Loucy (cell line): ENCODE results near the gene STARD8.
"Not testable (repeated sequence)": the region's sequence is repeated elsewhere in the genome, so short reads cannot be mapped to it uniquely, and the experiment has no call there.

Experiments used
- H2AFZ ChIP-seq: fragments of 200-600 bp; sonication (generic); 2 replicates; pipeline ENCODE4 v1.6.0; 2016; ENCODE audit warnings: antibody characterized with exemption, mild to moderate bottlenecking, low read length, moderate library complexity
- H3F3A ChIP-seq: fragments of 200-600 bp; 2 replicates; pipeline ENCODE4 v1.6.0; 2016; ENCODE audit warnings: antibody characterized with exemption, low read depth, mild to moderate bottlenecking
- H3K27me3 ChIP-seq: fragments of 200-600 bp; sonication (generic); 2 replicates; pipeline ENCODE4 v1.6.1; 2014; ENCODE audit warnings: low read length, mild to moderate bottlenecking; ENCODE audit not compliant: insufficient read depth, poor library complexity, severe bottlenecking
- H3K36me3 ChIP-seq: fragments of 200-600 bp; sonication (generic); 2 replicates; pipeline ENCODE4 v1.6.1; 2016; ENCODE audit warnings: low read length; ENCODE audit not compliant: insufficient read depth
- H3K4me1 ChIP-seq: fragments of 200-600 bp; sonication (generic); 2 replicates; pipeline ENCODE4 v1.5.1; 2014; ENCODE audit warnings: low read length, mild to moderate bottlenecking; ENCODE audit not compliant: insufficient read depth, poor library complexity, severe bottlenecking
- H3K4me2 ChIP-seq: fragments of 200-600 bp; sonication (generic); 2 replicates; pipeline ENCODE4 v1.6.0; 2014; ENCODE audit warnings: antibody characterized with exemption, low read length, low read depth, mild to moderate bottlenecking; ENCODE audit not compliant: poor library complexity, severe bottlenecking
- H3K4me3 ChIP-seq: fragments of 200-600 bp; sonication (generic); 2 replicates; pipeline ENCODE4 v1.5.1; 2014; ENCODE audit warnings: low read length, mild to moderate bottlenecking, mixed read lengths; ENCODE audit not compliant: poor library complexity, severe bottlenecking
- H3K79me2 ChIP-seq: fragments of 200-600 bp; sonication (generic); 2 replicates; pipeline ENCODE4 v1.6.1; 2014; ENCODE audit warnings: low read length; ENCODE audit not compliant: insufficient read depth
- H3K9ac ChIP-seq: fragments of 200-600 bp; sonication (generic); 2 replicates; pipeline ENCODE4 v1.6.0; 2014; ENCODE audit warnings: mild to moderate bottlenecking, low read depth, low read length, moderate library complexity; ENCODE audit not compliant: poor library complexity, severe bottlenecking
- H3K9me2 ChIP-seq: fragments of 200-600 bp; sonication (generic); replicated peaks from 2 replicates; pipeline ENCODE4 v1.6.1; 2016; ENCODE audit warnings: low read depth, low read length, mixed read lengths
- H3K9me3 ChIP-seq: fragments of 200-600 bp; sonication (generic); 2 replicates; pipeline ENCODE4 v1.6.1; 2014; ENCODE audit warnings: mild to moderate bottlenecking, antibody characterized with exemption, low read length, low read depth; ENCODE audit not compliant: insufficient read depth
- H4K20me1 ChIP-seq: fragments of 200-600 bp; sonication (generic); 2 replicates; pipeline ENCODE4 v1.6.0; 2014; ENCODE audit warnings: antibody characterized with exemption, low read length, mild to moderate bottlenecking; ENCODE audit not compliant: insufficient read depth, poor library complexity, severe bottlenecking
- EZH2phosphoT487 ChIP-seq: fragments of 200-600 bp; IDR thresholded peaks from 2 replicates; pipeline ENCODE4 v1.6.1; 2018; ENCODE audit warnings: antibody characterized with exemption, mild to moderate bottlenecking, moderate library complexity, borderline replicate concordance
- TF ChIP-seq, protein P1 (sequence below): fragments of 200-600 bp; sonication (generic); conservative IDR thresholded peaks from 2 replicates; pipeline ENCODE4 v1.5.1; 2014; ENCODE audit warnings: mild to moderate bottlenecking, antibody characterized with exemption, low read length

STARD8 gene

GRCh38 chrX:68599256-68600152 is 48.0 kb upstream of the STARD8 start:
- H3K79me2 ChIP-seq, result no peaks in the 10 kb centered on the region
- no peaks in the 10 kb centered on the region for H3K27me3 ChIP-seq
- no peaks in the 10 kb centered on the region for H3K4me1 ChIP-seq
- H2AFZ ChIP-seq, result no peak overlapping the region
- H3K9me2 ChIP-seq, result no peaks in the 10 kb centered on the region
- H3K4me3 ChIP-seq, result no peak overlapping the region
- H3F3A ChIP-seq, result no peaks in the 10 kb centered on the region
- H3K36me3 ChIP-seq, result no peaks in the 10 kb centered on the region
- H3K9me3 ChIP-seq, result no peaks in the 10 kb centered on the region
- no peaks in the 10 kb centered on the region for H4K20me1 ChIP-seq
- no peak overlapping the region for H3K4me2 ChIP-seq
- TF ChIP-seq, protein P1, sequence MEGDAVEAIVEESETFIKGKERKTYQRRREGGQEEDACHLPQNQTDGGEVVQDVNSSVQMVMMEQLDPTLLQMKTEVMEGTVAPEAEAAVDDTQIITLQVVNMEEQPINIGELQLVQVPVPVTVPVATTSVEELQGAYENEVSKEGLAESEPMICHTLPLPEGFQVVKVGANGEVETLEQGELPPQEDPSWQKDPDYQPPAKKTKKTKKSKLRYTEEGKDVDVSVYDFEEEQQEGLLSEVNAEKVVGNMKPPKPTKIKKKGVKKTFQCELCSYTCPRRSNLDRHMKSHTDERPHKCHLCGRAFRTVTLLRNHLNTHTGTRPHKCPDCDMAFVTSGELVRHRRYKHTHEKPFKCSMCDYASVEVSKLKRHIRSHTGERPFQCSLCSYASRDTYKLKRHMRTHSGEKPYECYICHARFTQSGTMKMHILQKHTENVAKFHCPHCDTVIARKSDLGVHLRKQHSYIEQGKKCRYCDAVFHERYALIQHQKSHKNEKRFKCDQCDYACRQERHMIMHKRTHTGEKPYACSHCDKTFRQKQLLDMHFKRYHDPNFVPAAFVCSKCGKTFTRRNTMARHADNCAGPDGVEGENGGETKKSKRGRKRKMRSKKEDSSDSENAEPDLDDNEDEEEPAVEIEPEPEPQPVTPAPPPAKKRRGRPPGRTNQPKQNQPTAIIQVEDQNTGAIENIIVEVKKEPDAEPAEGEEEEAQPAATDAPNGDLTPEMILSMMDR, result peak; percentile 59
- no peak for TF ChIP-seq EZH2phosphoT487
- no peak overlapping the region for H3K9ac ChIP-seq

- not testable (repeated sequence) for H3K4me3 ChIP-seq, H3K4me2 ChIP-seq, H4K20me1 ChIP-seq, H3K9ac ChIP-seq, H3K36me3 ChIP-seq, H3K27me3 ChIP-seq, H3K79me2 ChIP-seq, H3K9me2 ChIP-seq, H3K9me3 ChIP-seq, H3F3A ChIP-seq, H2AFZ ChIP-seq, H3K4me1 ChIP-seq
Measured at GRCh38 chrX:68604216-68604615, 43.2 kb upstream of the STARD8 start.

- H3K27me3 ChIP-seq, H3K36me3 ChIP-seq, H3K9me3 ChIP-seq, H3F3A ChIP-seq, H3K4me1 ChIP-seq, H3K9ac ChIP-seq, H3K4me3 ChIP-seq, H3K4me2 ChIP-seq, H3K79me2 ChIP-seq, H2AFZ ChIP-seq, H3K9me2 ChIP-seq, H4K20me1 ChIP-seq: not testable (repeated sequence)
Measured at GRCh38 chrX:68614733-68615132, 32.7 kb upstream of the STARD8 start.

GRCh38 chrX:68627986-68628385 is 19.5 kb upstream of the STARD8 start:
- no peaks in the 10 kb centered on the region for H3K27me3 ChIP-seq
- no peaks in the 10 kb centered on the region for H3K36me3 ChIP-seq
- no peak overlapping the region for H2AFZ ChIP-seq
- no peak overlapping the region for H3K9ac ChIP-seq
- H3K4me1 ChIP-seq, result no peaks in the 10 kb centered on the region
- H3K4me3 ChIP-seq, result no peak overlapping the region
- H3K9me3 ChIP-seq, result no peaks in the 10 kb centered on the region
- no peaks in the 10 kb centered on the region for H3K79me2 ChIP-seq
- TF ChIP-seq, protein P1, result no peak
- no peak for TF ChIP-seq EZH2phosphoT487
- H4K20me1 ChIP-seq, result no peaks in the 10 kb centered on the region
- H3F3A ChIP-seq, result no peaks in the 10 kb centered on the region
- H3K4me2 ChIP-seq, result no peak overlapping the region
- H3K9me2 ChIP-seq, result no peaks in the 10 kb centered on the region

DNA sequence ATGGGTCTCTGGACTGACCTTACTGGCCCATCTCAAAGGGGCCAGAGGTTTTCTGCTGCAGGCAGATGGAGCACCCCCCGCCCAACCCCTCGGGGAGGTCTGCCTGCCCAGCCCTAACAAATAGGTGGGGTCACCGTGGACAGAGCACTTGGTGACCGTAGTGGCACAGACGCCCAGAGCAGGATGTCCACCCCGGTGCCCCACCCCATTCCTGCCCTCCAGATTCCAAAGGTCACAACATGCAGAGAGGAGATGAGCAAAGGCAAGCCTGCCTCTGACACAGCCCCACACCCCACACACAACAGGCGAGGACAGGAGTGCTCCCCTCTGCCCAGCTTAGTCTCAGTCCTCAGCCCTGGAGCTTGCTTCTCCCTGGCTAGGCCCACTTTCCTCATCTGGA is 17.5 kb upstream of the STARD8 start:
- not testable (repeated sequence) for H3K9ac ChIP-seq, H3K36me3 ChIP-seq

More for the DNA sequence above, 17.5 kb upstream of the STARD8 start:
- H3K9me2 ChIP-seq, H3F3A ChIP-seq, H3K4me3 ChIP-seq, H3K27me3 ChIP-seq, H3K79me2 ChIP-seq, H3K4me2 ChIP-seq, H3K4me1 ChIP-seq, H4K20me1 ChIP-seq, H3K9me3 ChIP-seq, H2AFZ ChIP-seq: not testable (repeated sequence)
